PC-3 (cell line): ENCODE results near the gene TNPO3. TPM values are rescaled to one million over a fixed set of nuclear protein-coding genes. Genes with fewer than 3 reads are reported as not detected.

ENCODE experiments used
- ATAC-seq: fragments of 200-7000 bp; cut with Tn5 transposase; 2 replicates; pipeline ENCODE4 v1.9.1; 2020; ENCODE audit warnings: mild to moderate bottlenecking, moderate library complexity
- BruUV-seq: library from RNA; stranded (reverse); fragments of 400-500 nt; replicated peaks from 2 replicates; lab custom pipeline; 2021; lab: Mats Ljungman, UMichigan
- CTCF ChIA-PET: fragments of 300-600 bp; sonication (Branson Sonifier 250); formaldehyde crosslinking; loops from one replicate; lab custom pipeline; 2022; ENCODE audit warnings: antibody characterized with exemption; lab: Charles Lee
- POLR2A ChIA-PET: fragments of 300-600 bp; sonication (Branson Sonifier 250); formaldehyde crosslinking; loops from one replicate; lab custom pipeline; 2022; ENCODE audit warnings: antibody characterized with exemption; ENCODE audit not compliant: unreplicated experiment; lab: Charles Lee
- DNase-seq: peaks from one replicate; pipeline ENCODE4 v3.0.0-alpha.2; 2015
- H2AFZ ChIP-seq: fragments of 300-600 bp; sonication (generic); 2 replicates; pipeline ENCODE4 v1.6.0; 2016; ENCODE audit warnings: antibody characterized with exemption, low read length
- H3F3A ChIP-seq: fragments of 300-600 bp; sonication (generic); one replicate; pipeline ENCODE4 v1.6.0; 2017; ENCODE audit warnings: antibody characterized with exemption, low read length, control low read depth, mild to moderate bottlenecking; ENCODE audit not compliant: unreplicated experiment
- H3K27ac ChIP-seq: fragments of 300-600 bp; sonication (generic); 2 replicates; pipeline ENCODE4 v1.5.1; 2016; ENCODE audit warnings: mild to moderate bottlenecking, low read length
- H3K27me3 ChIP-seq: fragments of 300-600 bp; sonication (generic); 2 replicates; pipeline ENCODE4 v1.6.1; 2016; ENCODE audit warnings: low read length, mixed read lengths
- H3K36me3 ChIP-seq: fragments of 300-600 bp; sonication (generic); 2 replicates; pipeline ENCODE4 v1.6.1; 2016; ENCODE audit warnings: low read depth, mixed run types, low read length, mixed read lengths
- H3K4me1 ChIP-seq: fragments of 300-600 bp; sonication (generic); 2 replicates; pipeline ENCODE4 v1.5.1; 2016; ENCODE audit warnings: low read length; ENCODE audit not compliant: insufficient read depth
- H3K4me2 ChIP-seq: fragments of 300-600 bp; sonication (generic); 2 replicates; pipeline ENCODE4 v1.6.0; 2016; ENCODE audit warnings: low read length
- H3K4me3 ChIP-seq: fragments of 300-600 bp; sonication (generic); 2 replicates; pipeline ENCODE4 v1.5.1; 2016; ENCODE audit warnings: mild to moderate bottlenecking, low read length, mixed read lengths
- H3K79me2 ChIP-seq: fragments of 300-600 bp; sonication (generic); 2 replicates; pipeline ENCODE4 v1.6.1; 2017; ENCODE audit warnings: low read length, mixed read lengths
- H3K9ac ChIP-seq: fragments of 300-600 bp; sonication (generic); 2 replicates; pipeline ENCODE4 v1.6.0; 2016; ENCODE audit warnings: mild to moderate bottlenecking, low read length
- H3K9me2 ChIP-seq: fragments of 300-600 bp; sonication (generic); replicated peaks from 2 replicates; pipeline ENCODE4 v1.6.1; 2016; ENCODE audit warnings: mixed run types, low read length, mixed read lengths
- H3K9me3 ChIP-seq: fragments of 300-600 bp; sonication (generic); 2 replicates; pipeline ENCODE4 v1.6.1; 2016; ENCODE audit warnings: low read length, mixed read lengths
- H4K20me1 ChIP-seq: fragments of 300-600 bp; sonication (generic); 2 replicates; pipeline ENCODE4 v1.6.1; 2016; ENCODE audit warnings: low read length, mixed read lengths
- CTCF ChIP-seq: fragments of 300-600 bp; sonication (generic); conservative IDR thresholded peaks from 2 replicates; pipeline ENCODE4 v1.5.1; 2017; ENCODE audit warnings: antibody characterized with exemption, low read depth, mild to moderate bottlenecking, low read length
- EZH2 ChIP-seq: fragments of 300-600 bp; sonication (generic); IDR thresholded peaks from one replicate; pipeline ENCODE4 v1.6.1; 2017; ENCODE audit warnings: antibody characterized with exemption, mild to moderate bottlenecking, low read length; ENCODE audit not compliant: unreplicated experiment
- EZH2phosphoT487 ChIP-seq: fragments of 300-600 bp; sonication (generic); IDR thresholded peaks from 2 replicates; pipeline ENCODE4 v1.6.1; 2018; ENCODE audit warnings: mild to moderate bottlenecking, antibody characterized with exemption, low read length, borderline replicate concordance
- intact Hi-C: fragments of 100-400 bp; cut with micrococcal nuclease; formaldehyde crosslinking; loops from 2 replicates; pipeline ENCODE4 v1.9.0; 2023
- total RNA-seq: library from RNA; depleted of rRNA; stranded (reverse); fragments of >200 nt; gene quantifications from 2 replicates; pipeline ENCODE4 v1.2.3, GENCODE V29; 2014

The TNPO3 gene
- total RNA-seq, 1 experiment from 2014 or later, result 55.9 TPM

- ChIA-PET CTCF (interaction anchor here (1.3 kb wide), 1 partner anchor 25 kb away, joined by 3 read pairs; no protein-coding TSS in a partner anchor), POLR2A (interaction anchor here (0.6 to 0.7 kb wide), 3 partner anchors 12 to 159 kb away, joined by 3 to 4 read pairs (median 3); partner anchors contain the start of gene AHCYL2)
- Histone ChIP-seq H3K27me3 (no peaks in the 10 kb centered on the region; the same call in 1 of the 2 replicates), H3K27ac (peak overlapping the region; percentile 31), H2AFZ (0 out of 2 replicates have a peak overlapping the region, but pooled peaks have one; percentile 40), H4K20me1 (no peaks in the 10 kb centered on the region), H3K9me3 (no peaks in the 10 kb centered on the region), H3K4me2 (peak overlapping the region; percentile 42; the same call in 1 of the 2 replicates), H3K79me2 (no peaks in the 10 kb centered on the region), H3K9ac (no peak overlapping the region), H3K4me1 (peaks cover 11% of the 10 kb centered on the region), H3K36me3 (no peaks in the 10 kb centered on the region), H3K4me3 (no peak overlapping the region), H3K9me2 (no peaks in the 10 kb centered on the region), H3F3A (no peaks in the 10 kb centered on the region)
- intact Hi-C loops, result no loop called here
- TF ChIP-seq CTCF, result no peak
- no peak for TF ChIP-seq EZH2
- no peak for TF ChIP-seq EZH2phosphoT487
- DNase-seq (peak; percentile 70), ATAC-seq (peak; percentile 82)
- BruUV-seq, result no TSS peak
These were observed 11.6 kb upstream of the TNPO3 start for GRCh38 chr7:129066290-129067131.

- BruUV-seq, result no TSS peak
- TF ChIP-seq CTCF (no peak), EZH2 (no peak), EZH2phosphoT487 (no peak)
- H4K20me1 ChIP-seq, result peaks cover 16% of the 10 kb centered on the region
- H3K9ac ChIP-seq, result peak overlapping the region; percentile 95
- ChIA-PET POLR2A (no interaction called here), CTCF (no interaction called here)
- ATAC-seq, result no peak
- no peak overlapping the region for H3K27ac ChIP-seq
- peak overlapping the region; percentile 93; the same call in 1 of the 2 replicates for H3K4me3 ChIP-seq
- no peaks in the 10 kb centered on the region for H3F3A ChIP-seq
- no peaks in the 10 kb centered on the region for H3K9me3 ChIP-seq
- intact Hi-C loops, result loop anchor here (2.0 kb wide), 1 partner anchor 35 kb away; no protein-coding TSS in a partner anchor
- H3K9me2 ChIP-seq, result no peaks in the 10 kb centered on the region
- H3K27me3 ChIP-seq, result no peaks in the 10 kb centered on the region
- no peak for DNase-seq
- no peaks in the 10 kb centered on the region for H3K36me3 ChIP-seq
- no peak overlapping the region for H2AFZ ChIP-seq
- peaks cover 7% of the 10 kb centered on the region for H3K4me1 ChIP-seq
- H3K79me2 ChIP-seq, result peaks cover 37% of the 10 kb centered on the region
- peak overlapping the region; percentile 95 for H3K4me2 ChIP-seq
These were observed 1.1 kb upstream of the TNPO3 start for GRCh38 chr7:129055861-129056464.
